Astrocyte (in vitro differentiated cells and primary cell): ENCODE measurements around the gene UCP2.

ENCODE experiments used
- EZH2 ChIP-seq: IDR thresholded peaks from 2 replicates; pipeline ENCODE4 v1.6.1; 2012; ENCODE audit warnings: mild to moderate bottlenecking, low read length, inconsistent platforms; ENCODE audit not compliant: insufficient read depth
- TF ChIP-seq, protein P1 (sequence below): IDR thresholded peaks from 2 replicates; pipeline ENCODE4 v1.5.1; 2011; ENCODE audit warnings: low read depth, mild to moderate bottlenecking, inconsistent platforms, low read length, moderate library complexity; ENCODE audit not compliant: insufficient read depth

DNA sequence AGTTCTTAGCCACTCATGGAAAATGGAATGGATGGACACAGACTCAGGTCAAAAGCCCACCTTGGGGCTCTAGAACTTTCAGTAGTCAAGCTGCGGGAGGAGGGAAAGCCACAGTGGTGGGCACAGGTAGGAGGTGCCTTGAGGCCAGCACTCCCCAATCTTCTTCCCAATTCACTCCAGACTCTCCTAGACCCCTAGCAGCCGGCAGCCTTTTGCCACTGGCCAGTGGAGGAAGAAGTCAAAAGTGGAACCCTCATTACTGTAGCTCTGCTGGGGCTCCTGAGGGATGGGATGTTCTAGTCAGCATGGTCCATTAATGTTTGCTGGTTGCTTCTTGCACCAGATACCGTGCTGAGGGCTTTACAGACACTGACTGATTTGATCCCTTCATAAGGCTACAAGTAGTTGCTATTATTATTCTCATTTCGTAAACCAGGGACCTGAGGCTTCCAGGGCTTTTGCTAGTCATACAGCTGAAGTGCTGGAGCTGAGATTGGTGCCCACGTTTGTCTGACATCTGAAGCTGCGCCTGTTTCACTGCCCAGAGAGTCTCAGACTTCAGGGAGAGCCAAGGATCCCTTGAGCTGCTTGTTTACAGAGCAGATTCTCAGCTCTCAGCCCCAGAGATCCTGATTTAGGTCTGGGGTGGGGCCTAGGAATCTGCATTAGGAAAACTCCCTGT is 25.2 kb upstream of the UCP2 start:
- TF ChIP-seq, protein P1, sequence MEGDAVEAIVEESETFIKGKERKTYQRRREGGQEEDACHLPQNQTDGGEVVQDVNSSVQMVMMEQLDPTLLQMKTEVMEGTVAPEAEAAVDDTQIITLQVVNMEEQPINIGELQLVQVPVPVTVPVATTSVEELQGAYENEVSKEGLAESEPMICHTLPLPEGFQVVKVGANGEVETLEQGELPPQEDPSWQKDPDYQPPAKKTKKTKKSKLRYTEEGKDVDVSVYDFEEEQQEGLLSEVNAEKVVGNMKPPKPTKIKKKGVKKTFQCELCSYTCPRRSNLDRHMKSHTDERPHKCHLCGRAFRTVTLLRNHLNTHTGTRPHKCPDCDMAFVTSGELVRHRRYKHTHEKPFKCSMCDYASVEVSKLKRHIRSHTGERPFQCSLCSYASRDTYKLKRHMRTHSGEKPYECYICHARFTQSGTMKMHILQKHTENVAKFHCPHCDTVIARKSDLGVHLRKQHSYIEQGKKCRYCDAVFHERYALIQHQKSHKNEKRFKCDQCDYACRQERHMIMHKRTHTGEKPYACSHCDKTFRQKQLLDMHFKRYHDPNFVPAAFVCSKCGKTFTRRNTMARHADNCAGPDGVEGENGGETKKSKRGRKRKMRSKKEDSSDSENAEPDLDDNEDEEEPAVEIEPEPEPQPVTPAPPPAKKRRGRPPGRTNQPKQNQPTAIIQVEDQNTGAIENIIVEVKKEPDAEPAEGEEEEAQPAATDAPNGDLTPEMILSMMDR, result no peak
- TF ChIP-seq EZH2, result no peak
